Nephron (organoid): Measurements from ENCODE around the gene BCL2L15.

ENCODE experiments used
- H3K27ac Mint-ChIP-seq, 3 experiments: 2 replicates each; pipeline ENCODE4 v1.8.0; 2020; ENCODE audit warnings: mixed read lengths in 3 of 3, mild to moderate bottlenecking in 2 of 3, moderate library complexity in 1 of 3
- H3K27me3 Mint-ChIP-seq: 2 replicates; pipeline ENCODE4 v1.8.0; 2021; ENCODE audit warnings: low read depth, mild to moderate bottlenecking, moderate library complexity, mixed read lengths
- H3K36me3 Mint-ChIP-seq: 2 replicates; pipeline ENCODE4 v1.8.0; 2020; ENCODE audit warnings: low read depth, mixed read lengths
- H3K4me1 Mint-ChIP-seq: 2 replicates; pipeline ENCODE4 v1.8.0; 2020; ENCODE audit warnings: mixed read lengths
- H3K4me3 Mint-ChIP-seq, 3 experiments: 2 replicates each; pipeline ENCODE4 v1.8.0; 2020; ENCODE audit warnings: mild to moderate bottlenecking in 3 of 3, mixed read lengths in 3 of 3, moderate library complexity in 2 of 3
- H3K9me3 Mint-ChIP-seq: 2 replicates; pipeline ENCODE4 v1.8.0; 2020; ENCODE audit warnings: mixed read lengths
- CTCF ChIP-seq, 3 experiments: fragments of 200-600 bp; sonication (generic); IDR thresholded peaks; one replicate each; pipeline ENCODE4 v1.5.0; 2021; ENCODE audit warnings: antibody characterized with exemption in 3 of 3; ENCODE audit not compliant: unreplicated experiment in 3 of 3

The BCL2L15 gene

GRCh38 chr1:113881661-113882060 is 5.7 kb downstream of the BCL2L15 start:
- H3K4me3 Mint-ChIP-seq, result no peak overlapping the region

GRCh38 chr1:113879739-113880038 is 7.7 kb downstream of the BCL2L15 start:
- Mint-ChIP-seq H3K4me3 (no peak overlapping the region), H3K36me3 (no peaks in the 10 kb centered on the region), H3K27me3 (no peaks in the 10 kb centered on the region), H3K9me3 (no peaks in the 10 kb centered on the region), H3K27ac (peak overlapping the region in 1 of 3 experiments; percentile 52), H3K4me1 (peaks cover 4% of the 10 kb centered on the region)
- no peak for TF ChIP-seq CTCF (IDR thresholded peaks at IDR 0.05; ENCODE audit: unreplicated experiment in 3 of 3)

More at GRCh38 chr1:113881661-113882060, 5.7 kb downstream of the BCL2L15 start:
- no peaks in the 10 kb centered on the region for H3K36me3 Mint-ChIP-seq
- no peaks in the 10 kb centered on the region for H3K9me3 Mint-ChIP-seq
- H3K27me3 Mint-ChIP-seq, result no peaks in the 10 kb centered on the region
- TF ChIP-seq CTCF (IDR thresholded peaks at IDR 0.05; ENCODE audit: unreplicated experiment in 3 of 3), result no peak
- H3K4me1 Mint-ChIP-seq, result peaks cover 4% of the 10 kb centered on the region
- no peak overlapping the region for H3K27ac Mint-ChIP-seq

GRCh38 chr1:113876176-113876575 is 11.2 kb downstream of the BCL2L15 start:
- H3K27ac Mint-ChIP-seq, result no peak overlapping the region
- no peak for TF ChIP-seq CTCF (IDR thresholded peaks at IDR 0.05; ENCODE audit: unreplicated experiment in 3 of 3)
- H3K4me1 Mint-ChIP-seq, result peaks cover 4% of the 10 kb centered on the region
- no peak overlapping the region for H3K4me3 Mint-ChIP-seq
- peaks cover 4% of the 10 kb centered on the region for H3K27me3 Mint-ChIP-seq
- H3K36me3 Mint-ChIP-seq, result no peaks in the 10 kb centered on the region
- no peaks in the 10 kb centered on the region for H3K9me3 Mint-ChIP-seq

- H3K27ac Mint-ChIP-seq, result no peak overlapping the region
- H3K4me1 Mint-ChIP-seq, result peaks cover 4% of the 10 kb centered on the region
- H3K36me3 Mint-ChIP-seq, result no peaks in the 10 kb centered on the region
- no peak overlapping the region for H3K4me3 Mint-ChIP-seq
- H3K27me3 Mint-ChIP-seq, result peaks cover 4% of the 10 kb centered on the region
- no peaks in the 10 kb centered on the region for H3K9me3 Mint-ChIP-seq
- no peak for TF ChIP-seq CTCF (IDR thresholded peaks at IDR 0.05; ENCODE audit: unreplicated experiment in 3 of 3)
These were observed 11.7 kb downstream of the BCL2L15 start for GRCh38 chr1:113875714-113876113.

- no peak for TF ChIP-seq CTCF (IDR thresholded peaks at IDR 0.05; ENCODE audit: unreplicated experiment in 3 of 3)
- peaks cover 4% of the 10 kb centered on the region for H3K27me3 Mint-ChIP-seq
- H3K9me3 Mint-ChIP-seq, result no peaks in the 10 kb centered on the region
- H3K27ac Mint-ChIP-seq, result no peak overlapping the region
- H3K4me3 Mint-ChIP-seq, result no peak overlapping the region
- H3K4me1 Mint-ChIP-seq, result peaks cover under 1% of the 10 kb centered on the region
- no peaks in the 10 kb centered on the region for H3K36me3 Mint-ChIP-seq
These were observed 13.1 kb downstream of the BCL2L15 start for GRCh38 chr1:113874012-113874879.
